KMS-11 (cell line): ENCODE measurements around the gene MYO18A.

Experiments
- H2AFZ ChIP-seq: fragments of 200-600 bp; sonication (generic); 2 replicates; pipeline ENCODE4 v1.6.1; 2016; ENCODE audit warnings: antibody characterized with exemption, mixed run types, low read depth
- H3K27ac ChIP-seq: fragments of 200-600 bp; sonication (generic); 2 replicates; pipeline ENCODE4 v1.6.1; 2016; ENCODE audit warnings: mild to moderate bottlenecking, mixed run types
- H3K27me3 ChIP-seq: fragments of 200-600 bp; sonication (generic); 2 replicates; pipeline ENCODE4 v1.6.1; 2017; ENCODE audit warnings: mild to moderate bottlenecking, low read depth, mixed run types, moderate library complexity; ENCODE audit not compliant: insufficient read depth
- H3K36me3 ChIP-seq: fragments of 200-600 bp; sonication (generic); 2 replicates; pipeline ENCODE4 v1.6.1; 2017; ENCODE audit warnings: mild to moderate bottlenecking, mixed run types; ENCODE audit not compliant: insufficient read depth
- H3K4me1 ChIP-seq: fragments of 200-600 bp; sonication (generic); 2 replicates; pipeline ENCODE4 v1.6.1; 2016; ENCODE audit warnings: mild to moderate bottlenecking, low read depth, mixed run types; ENCODE audit not compliant: poor library complexity, severe bottlenecking
- H3K4me2 ChIP-seq: fragments of 200-600 bp; sonication (generic); 2 replicates; pipeline ENCODE4 v1.7.0; 2016; ENCODE audit warnings: mild to moderate bottlenecking, mixed run types
- H3K4me3 ChIP-seq: fragments of 200-600 bp; sonication (generic); IDR thresholded peaks from 2 replicates; pipeline ENCODE4 v1.6.1; 2017; ENCODE audit warnings: low read depth, low read length, mixed read lengths; ENCODE audit not compliant: insufficient read depth
- H3K79me2 ChIP-seq: fragments of 200-600 bp; sonication (generic); 2 replicates; pipeline ENCODE4 v1.6.1; 2016; ENCODE audit warnings: low read depth, mixed run types; ENCODE audit not compliant: insufficient read depth
- H3K9ac ChIP-seq: fragments of 200-600 bp; sonication (generic); 2 replicates; pipeline ENCODE4 v1.6.1; 2016; ENCODE audit warnings: mild to moderate bottlenecking, mixed run types
- H4K20me1 ChIP-seq: fragments of 200-600 bp; sonication (generic); 2 replicates; pipeline ENCODE4 v1.6.1; 2016; ENCODE audit warnings: mild to moderate bottlenecking, mixed run types; ENCODE audit not compliant: insufficient read depth
- TF ChIP-seq, protein P1 (sequence below): fragments of 200-600 bp; sonication (generic); conservative IDR thresholded peaks from 2 replicates; pipeline ENCODE4 v1.6.1; 2017; ENCODE audit warnings: low read depth, mild to moderate bottlenecking, antibody characterized with exemption, low read length, moderate library complexity, mixed read lengths

The MYO18A gene

DNA sequence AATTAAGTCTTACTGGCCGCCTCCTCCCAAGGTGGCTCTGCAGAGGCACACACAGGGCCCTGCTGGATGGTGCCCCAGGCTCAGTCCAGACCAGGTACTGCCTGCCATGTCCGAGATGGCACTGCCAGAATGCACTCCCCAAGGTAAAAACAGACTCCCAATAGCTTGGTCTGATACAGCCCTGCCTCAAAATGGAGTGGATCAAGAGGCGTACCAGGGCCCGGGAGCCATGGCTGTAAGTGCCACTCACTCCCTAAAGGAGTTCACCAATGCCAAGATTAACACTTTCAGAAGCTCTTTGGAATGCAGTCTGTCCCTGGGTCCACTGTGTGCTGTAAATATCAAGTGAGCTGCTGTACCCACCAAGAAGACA, 576 bp upstream of the MYO18A start:
- Histone ChIP-seq H3K27me3 (0 out of 2 replicates have a peak, but pooled peaks cover 3% of the 10 kb centered on the region), H3K9ac (no peak overlapping the region), H4K20me1 (no peaks in the 10 kb centered on the region), H3K36me3 (no peaks in the 10 kb centered on the region), H3K4me3 (no peak overlapping the region), H3K4me1 (peaks cover 16% of the 10 kb centered on the region), H2AFZ (peak overlapping the region; percentile 92), H3K27ac (no peak overlapping the region), H3K4me2 (peak overlapping the region; percentile 78), H3K79me2 (no peaks in the 10 kb centered on the region)
- TF ChIP-seq, protein P1, sequence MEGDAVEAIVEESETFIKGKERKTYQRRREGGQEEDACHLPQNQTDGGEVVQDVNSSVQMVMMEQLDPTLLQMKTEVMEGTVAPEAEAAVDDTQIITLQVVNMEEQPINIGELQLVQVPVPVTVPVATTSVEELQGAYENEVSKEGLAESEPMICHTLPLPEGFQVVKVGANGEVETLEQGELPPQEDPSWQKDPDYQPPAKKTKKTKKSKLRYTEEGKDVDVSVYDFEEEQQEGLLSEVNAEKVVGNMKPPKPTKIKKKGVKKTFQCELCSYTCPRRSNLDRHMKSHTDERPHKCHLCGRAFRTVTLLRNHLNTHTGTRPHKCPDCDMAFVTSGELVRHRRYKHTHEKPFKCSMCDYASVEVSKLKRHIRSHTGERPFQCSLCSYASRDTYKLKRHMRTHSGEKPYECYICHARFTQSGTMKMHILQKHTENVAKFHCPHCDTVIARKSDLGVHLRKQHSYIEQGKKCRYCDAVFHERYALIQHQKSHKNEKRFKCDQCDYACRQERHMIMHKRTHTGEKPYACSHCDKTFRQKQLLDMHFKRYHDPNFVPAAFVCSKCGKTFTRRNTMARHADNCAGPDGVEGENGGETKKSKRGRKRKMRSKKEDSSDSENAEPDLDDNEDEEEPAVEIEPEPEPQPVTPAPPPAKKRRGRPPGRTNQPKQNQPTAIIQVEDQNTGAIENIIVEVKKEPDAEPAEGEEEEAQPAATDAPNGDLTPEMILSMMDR, result no peak

DNA sequence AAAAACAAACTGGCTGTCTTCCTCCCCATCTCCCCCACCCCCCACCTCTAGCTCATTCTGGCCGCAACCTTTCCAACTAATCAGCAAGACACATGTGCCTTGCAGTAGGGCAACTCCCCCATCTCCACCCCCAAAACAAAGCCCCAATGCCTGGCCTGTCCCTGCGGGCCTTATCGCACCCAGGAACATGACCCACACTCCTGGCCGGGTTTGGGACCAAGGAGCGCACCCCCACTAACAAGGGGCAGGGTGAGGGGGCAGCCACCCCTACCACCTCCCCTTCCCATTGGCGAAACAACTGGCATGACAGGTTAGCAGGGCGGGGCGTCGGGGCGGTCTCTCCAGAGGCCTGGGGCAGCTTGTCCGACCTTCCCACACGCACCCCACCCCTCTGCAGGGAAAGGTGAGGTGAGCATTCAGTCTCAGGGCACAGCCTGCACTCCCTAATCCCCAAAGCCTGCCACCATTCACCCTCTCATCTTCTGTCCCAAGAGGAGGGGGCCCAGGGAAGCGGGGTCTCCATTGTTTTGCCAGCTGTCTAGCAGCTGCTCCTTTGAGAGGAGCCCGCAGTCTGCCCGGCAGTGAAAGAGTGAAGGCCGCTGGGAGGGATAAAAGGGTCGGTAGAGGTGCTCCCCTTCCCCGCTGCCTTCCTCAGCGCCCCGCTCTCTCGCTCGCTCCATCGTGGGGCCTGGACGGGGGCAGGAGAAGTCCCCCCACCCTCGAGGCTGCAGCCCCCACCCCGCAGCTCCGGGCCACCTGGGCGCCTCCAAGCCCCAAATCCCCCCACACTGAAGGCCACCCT, 765 bp downstream of the MYO18A start:
- H2AFZ ChIP-seq, result peak overlapping the region; percentile 66; the same call in 1 of the 2 replicates
- no peaks in the 10 kb centered on the region for H3K79me2 ChIP-seq
- H3K27ac ChIP-seq, result no peak overlapping the region

DNA sequence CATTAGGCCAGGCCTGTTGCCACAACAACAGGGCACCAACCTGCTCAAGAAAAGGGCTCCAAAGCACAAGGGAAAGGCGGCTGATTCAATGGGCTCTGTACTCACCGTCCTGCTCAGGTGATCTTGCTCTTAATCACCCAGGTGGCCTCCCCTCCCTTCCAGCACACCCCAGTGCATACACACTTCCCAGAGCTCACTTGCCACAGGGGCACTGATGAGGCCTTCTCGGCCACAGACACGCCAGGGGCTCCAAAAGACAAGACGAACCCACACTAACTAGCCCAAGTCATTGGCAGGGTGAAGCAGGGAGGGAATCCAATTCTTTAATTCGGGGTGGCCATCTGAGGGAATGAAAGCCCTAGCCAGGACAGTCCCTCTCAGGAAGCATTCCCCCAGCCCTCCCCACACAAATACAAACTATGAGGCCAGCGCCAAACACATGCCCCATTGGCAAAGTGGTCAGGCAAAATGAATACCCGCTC, 1.4 kb downstream of the MYO18A start:
- Histone ChIP-seq H3K4me2 (no peak overlapping the region), H3K79me2 (no peaks in the 10 kb centered on the region), H3K4me3 (no peak overlapping the region), H3K27me3 (0 out of 2 replicates have a peak, but pooled peaks cover 3% of the 10 kb centered on the region), H3K4me1 (peaks cover 18% of the 10 kb centered on the region), H3K9ac (no peak overlapping the region), H3K36me3 (no peaks in the 10 kb centered on the region), H3K27ac (no peak overlapping the region), H2AFZ (no peak overlapping the region), H4K20me1 (no peaks in the 10 kb centered on the region)
- TF ChIP-seq, protein P1, result no peak

More for the DNA sequence above, 765 bp downstream of the MYO18A start:
- Histone ChIP-seq H3K9ac (no peak overlapping the region; the same call in 1 of the 2 replicates), H4K20me1 (no peaks in the 10 kb centered on the region), H3K36me3 (no peaks in the 10 kb centered on the region), H3K4me3 (no peak overlapping the region), H3K4me2 (peak overlapping the region; percentile 64), H3K4me1 (peaks cover 18% of the 10 kb centered on the region), H3K27me3 (0 out of 2 replicates have a peak, but pooled peaks cover 3% of the 10 kb centered on the region)
- TF ChIP-seq, protein P1, result no peak

DNA sequence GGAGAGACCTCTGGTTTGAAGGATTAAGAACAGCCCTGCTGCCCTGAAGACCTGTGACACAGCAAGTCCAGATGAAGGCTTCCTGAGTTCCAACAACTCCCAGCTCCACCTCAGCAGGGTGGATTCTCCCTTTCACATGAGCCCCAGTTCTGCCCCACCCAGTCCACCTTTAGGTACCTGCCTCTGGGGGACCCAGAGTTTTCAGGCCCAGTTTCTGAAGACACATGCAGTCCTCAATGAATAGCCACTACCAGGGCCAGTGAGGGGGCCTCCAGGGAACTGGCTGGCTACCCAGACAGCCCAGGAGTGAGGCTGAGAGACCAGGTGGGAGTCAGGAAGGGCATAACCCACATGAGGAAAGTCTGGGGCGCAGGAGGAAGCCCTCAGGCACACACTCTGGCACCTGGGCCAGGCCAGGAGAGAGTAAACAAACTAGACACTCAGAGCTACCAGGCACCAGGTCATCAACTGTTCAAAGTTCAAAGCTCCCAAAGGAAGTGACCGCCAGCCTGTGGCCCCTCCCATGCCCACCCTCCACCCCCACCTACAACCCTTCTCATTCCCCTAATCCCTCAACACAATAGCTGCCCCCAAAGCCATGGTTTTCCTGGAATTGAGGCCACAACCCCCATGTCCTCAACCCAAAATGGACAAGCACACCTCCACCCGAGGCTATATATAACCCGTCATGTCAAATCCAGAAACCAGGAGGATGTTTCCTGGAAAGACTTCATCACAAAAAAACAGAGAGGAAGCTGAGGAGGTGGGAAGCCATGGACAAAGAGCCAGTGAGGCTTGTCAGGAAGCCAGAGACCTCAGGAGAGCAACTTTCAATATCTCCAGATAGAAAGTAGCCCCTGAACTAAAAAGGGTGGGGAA, 2.1 kb downstream of the MYO18A start:
- no peaks in the 10 kb centered on the region for H3K79me2 ChIP-seq
- H3K9ac ChIP-seq, result no peak overlapping the region
- no peaks in the 10 kb centered on the region for H3K36me3 ChIP-seq
- no peak overlapping the region for H3K4me3 ChIP-seq
- no peaks in the 10 kb centered on the region for H4K20me1 ChIP-seq
- no peak overlapping the region for H2AFZ ChIP-seq
- no peak overlapping the region for H3K27ac ChIP-seq
- peaks cover 18% of the 10 kb centered on the region for H3K4me1 ChIP-seq
- H3K4me2 ChIP-seq, result no peak overlapping the region
- TF ChIP-seq, protein P1, result no peak
- 0 out of 2 replicates have a peak, but pooled peaks cover 3% of the 10 kb centered on the region for H3K27me3 ChIP-seq
